Panc1 (cell line): ENCODE results near the gene CACNA1I. TPM values are rescaled to one million over a fixed set of nuclear protein-coding genes. Genes with fewer than 3 reads are reported as not detected.

Experiments used
- ATAC-seq: fragments of 200-7000 bp; cut with Tn5 transposase; 2 replicates; pipeline ENCODE4 v1.9.1; 2020; ENCODE audit warnings: mild to moderate bottlenecking, moderate library complexity
- BruUV-seq: library from RNA; stranded (reverse); fragments of 400-500 nt; replicated peaks from 2 replicates; lab custom pipeline; 2021; lab: Mats Ljungman, UMichigan
- CTCF ChIA-PET: fragments of 300-600 bp; sonication (Branson Sonifier 250); formaldehyde crosslinking; loops from one replicate; lab custom pipeline; 2022; ENCODE audit warnings: antibody characterized with exemption; lab: Charles Lee
- POLR2A ChIA-PET: fragments of 300-600 bp; sonication (Branson Sonifier 250); formaldehyde crosslinking; loops from one replicate; lab custom pipeline; 2022; ENCODE audit warnings: antibody characterized with exemption; lab: Charles Lee
- DNase-seq: peaks from one replicate; pipeline ENCODE4 v3.0.0-alpha.2; 2010; ENCODE audit warnings: low read depth, low spot score
- H3K27ac ChIP-seq: 2 replicates; pipeline ENCODE4 v1.5.1; 2011; ENCODE audit warnings: mild to moderate bottlenecking, low read length, inconsistent platforms
- H3K27me3 ChIP-seq: fragments of 200-500 bp; sonication (Bioruptor generic); 2 replicates; pipeline ENCODE4 v1.6.0; 2014; ENCODE audit warnings: low read length, inconsistent platforms; ENCODE audit not compliant: control insufficient read depth, insufficient read depth
- H3K36me3 ChIP-seq: fragments of 200-500 bp; sonication (Bioruptor generic); 2 replicates; pipeline ENCODE4 v1.5.1; 2014; ENCODE audit warnings: inconsistent platforms, mild to moderate bottlenecking, low read length, moderate library complexity; ENCODE audit not compliant: control insufficient read depth, insufficient read depth
- H3K4me1 ChIP-seq: 2 replicates; pipeline ENCODE4 v1.5.1; 2011; ENCODE audit warnings: inconsistent platforms, mild to moderate bottlenecking, low read length, moderate library complexity; ENCODE audit not compliant: control insufficient read depth, insufficient read depth
- H3K4me3 ChIP-seq, 2 experiments: 2 replicates each; pipeline ENCODE4 v1.5.1; 2011 to 2012; ENCODE audit warnings: low read depth in 2 of 2, low read length in 2 of 2, mild to moderate bottlenecking in 2 of 2, inconsistent platforms in 1 of 2, moderate library complexity in 1 of 2
- H3K9me3 ChIP-seq: fragments of 200-500 bp; sonication (Bioruptor generic); 2 replicates; pipeline ENCODE4 v1.5.1; 2014; ENCODE audit warnings: low read depth, mild to moderate bottlenecking, inconsistent platforms, low read length, moderate library complexity; ENCODE audit not compliant: control insufficient read depth, insufficient read depth
- POLR2AphosphoS5 ChIP-seq: IDR thresholded peaks from 2 replicates; pipeline ENCODE4 v1.6.1; 2012; ENCODE audit warnings: mild to moderate bottlenecking, low read depth, low read length, moderate library complexity
- SIN3A ChIP-seq: IDR thresholded peaks from 2 replicates; pipeline ENCODE4 v1.6.1; 2012; ENCODE audit warnings: low read depth, mild to moderate bottlenecking, low read length, moderate library complexity, borderline replicate concordance; ENCODE audit not compliant: insufficient read depth
- TCF7L2 ChIP-seq: IDR thresholded peaks from 2 replicates; pipeline ENCODE4 v1.6.1; 2011; ENCODE audit warnings: mild to moderate bottlenecking, low read depth, low read length, inconsistent platforms
- in situ Hi-C: cut with HindIII; loops from 2 replicates; pipeline ENCODE4 v1.10.0; 2016; ENCODE audit warnings: low sequenced_read_pairs, low pct_unique_long_range_greater_than_20kb
- intact Hi-C: fragments of 100-400 bp; cut with micrococcal nuclease; formaldehyde crosslinking; loops from one replicate; pipeline ENCODE4 v1.10.0; 2022; ENCODE audit not compliant: unreplicated experiment
- total RNA-seq: library from RNA; stranded (reverse); gene quantifications from one replicate; pipeline ENCODE4 v1.2.1, GENCODE V29; 2021; ENCODE audit not compliant: unreplicated experiment
- TF ChIP-seq, protein P1 (sequence below): fragments of 450-650 bp; IDR thresholded peaks from 2 replicates; pipeline ENCODE4 v1.5.1; 2017; ENCODE audit warnings: mild to moderate bottlenecking

The CACNA1I gene
- total RNA-seq, 1 experiment from 2014 or later = 0.23 TPM

DNA sequence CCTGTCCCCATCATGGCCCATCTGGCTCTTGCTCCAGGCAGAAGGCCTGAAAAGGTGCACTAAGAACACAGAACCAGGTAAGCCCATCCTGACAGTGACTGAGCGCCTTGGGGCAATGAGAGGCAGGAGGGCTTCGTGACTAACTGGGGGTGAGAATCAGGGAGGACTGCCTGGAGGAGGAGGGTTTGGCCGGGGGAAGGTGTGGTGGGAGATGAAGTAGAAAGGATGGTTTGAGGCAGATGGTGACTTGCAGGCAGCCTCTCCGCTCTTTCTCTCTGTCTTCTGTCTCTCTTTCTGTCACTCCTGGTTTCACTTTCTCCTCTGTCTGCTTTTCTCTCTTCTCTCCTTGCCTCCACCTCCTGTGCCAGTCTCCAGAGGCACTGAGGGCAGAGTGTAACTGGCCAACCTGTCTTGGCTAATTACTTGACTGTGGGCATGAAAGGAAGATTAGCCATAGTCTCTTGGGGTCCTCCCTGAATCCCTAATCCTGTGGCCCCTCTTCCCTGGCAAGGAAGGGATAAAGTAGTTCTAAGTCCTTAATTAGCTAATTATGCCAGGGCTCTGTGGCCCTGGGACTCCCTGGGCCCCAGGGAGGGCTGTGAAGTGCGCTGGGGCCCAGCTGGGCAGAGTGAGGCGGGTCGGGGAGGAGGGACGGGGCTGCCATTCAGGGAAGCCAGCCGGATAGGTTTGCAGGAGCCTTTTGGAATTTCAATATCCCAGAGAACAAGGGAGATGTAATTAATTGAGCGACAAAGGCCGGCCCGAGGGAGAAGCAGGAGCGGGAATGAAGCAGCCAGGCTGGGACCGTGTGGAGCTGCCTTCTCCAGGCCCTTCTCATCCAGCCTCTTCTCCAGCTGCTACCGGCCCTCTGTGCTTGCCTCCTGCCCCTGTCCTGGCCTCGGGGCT, 61.1 kb downstream of the CACNA1I start:
- Histone ChIP-seq H3K4me3 (no peak overlapping the region), H3K27ac (no peak overlapping the region), H3K27me3 (no peaks in the 10 kb centered on the region), H3K4me1 (peaks cover 5% of the 10 kb centered on the region), H3K9me3 (no peaks in the 10 kb centered on the region), H3K36me3 (no peaks in the 10 kb centered on the region)
- no peak for ATAC-seq
- CTCF ChIA-PET = no interaction called here
- POLR2A ChIA-PET = no interaction called here
- BruUV-seq = no TSS peak
- no peak for DNase-seq
- no peak for TF ChIP-seq SIN3A
- TF ChIP-seq, protein P1, sequence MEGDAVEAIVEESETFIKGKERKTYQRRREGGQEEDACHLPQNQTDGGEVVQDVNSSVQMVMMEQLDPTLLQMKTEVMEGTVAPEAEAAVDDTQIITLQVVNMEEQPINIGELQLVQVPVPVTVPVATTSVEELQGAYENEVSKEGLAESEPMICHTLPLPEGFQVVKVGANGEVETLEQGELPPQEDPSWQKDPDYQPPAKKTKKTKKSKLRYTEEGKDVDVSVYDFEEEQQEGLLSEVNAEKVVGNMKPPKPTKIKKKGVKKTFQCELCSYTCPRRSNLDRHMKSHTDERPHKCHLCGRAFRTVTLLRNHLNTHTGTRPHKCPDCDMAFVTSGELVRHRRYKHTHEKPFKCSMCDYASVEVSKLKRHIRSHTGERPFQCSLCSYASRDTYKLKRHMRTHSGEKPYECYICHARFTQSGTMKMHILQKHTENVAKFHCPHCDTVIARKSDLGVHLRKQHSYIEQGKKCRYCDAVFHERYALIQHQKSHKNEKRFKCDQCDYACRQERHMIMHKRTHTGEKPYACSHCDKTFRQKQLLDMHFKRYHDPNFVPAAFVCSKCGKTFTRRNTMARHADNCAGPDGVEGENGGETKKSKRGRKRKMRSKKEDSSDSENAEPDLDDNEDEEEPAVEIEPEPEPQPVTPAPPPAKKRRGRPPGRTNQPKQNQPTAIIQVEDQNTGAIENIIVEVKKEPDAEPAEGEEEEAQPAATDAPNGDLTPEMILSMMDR = no peak
- no peak for TF ChIP-seq TCF7L2
- no peak for TF ChIP-seq POLR2AphosphoS5
- in situ Hi-C loops (no loop called here), intact Hi-C loops (no loop called here)

- Histone ChIP-seq H3K27ac (no peak overlapping the region), H3K4me3 (no peak overlapping the region)
- ATAC-seq = peak; percentile 73
These were observed 64.2 kb downstream of the CACNA1I start for GRCh38 chr22:39634530-39635405.

More at GRCh38 chr22:39634530-39635405, 64.2 kb downstream of the CACNA1I start:
- intact Hi-C loops = no loop called here
- POLR2A ChIA-PET = no interaction called here
- DNase-seq = no peak
- CTCF ChIA-PET = interaction anchor here (0.6 kb wide), 1 partner anchor 397 kb away, joined by 3 read pairs; no protein-coding TSS in a partner anchor
- Histone ChIP-seq H3K27me3 (no peaks in the 10 kb centered on the region), H3K36me3 (no peaks in the 10 kb centered on the region), H3K9me3 (no peaks in the 10 kb centered on the region), H3K4me1 (peaks cover 5% of the 10 kb centered on the region)
- in situ Hi-C loops = no loop called here
- no TSS peak for BruUV-seq
- TF ChIP-seq SIN3A = no peak
- TF ChIP-seq, protein P1 = no peak
